Testis (tissue), 5 donors: Measurements from ENCODE around the gene REC8. TPM values are rescaled to one million over a fixed set of nuclear protein-coding genes. Genes with fewer than 3 reads are reported as not detected.

ENCODE experiments used
- DNase-seq: peaks from one replicate; pipeline ENCODE4 v3.0.0-alpha.2; 2019
- H3K27ac ChIP-seq, 2 donors: fragments of 200-600 bp; sonication (generic); one replicate each; pipeline ENCODE4 v1.5.1; 2019
- H3K27me3 ChIP-seq: fragments of 200-600 bp; sonication (generic); one replicate; pipeline ENCODE4 v1.5.1; 2019
- H3K36me3 ChIP-seq: fragments of 200-600 bp; sonication (generic); one replicate; pipeline ENCODE4 v1.5.1; 2017; ENCODE audit warnings: low read depth; ENCODE audit errors: missing control alignments
- H3K4me1 ChIP-seq: fragments of 200-600 bp; sonication (generic); one replicate; pipeline ENCODE4 v1.5.1; 2019
- H3K4me3 ChIP-seq, 2 donors: fragments of 200-600 bp; sonication (generic); one replicate each; pipeline ENCODE4 v1.5.1; 2017 to 2019
- H3K9me3 ChIP-seq: fragments of 200-600 bp; sonication (generic); one replicate; pipeline ENCODE4 v1.5.1; 2017
- POLR2A ChIP-seq: fragments of 450-650 bp; IDR thresholded peaks from one replicate; pipeline ENCODE4 v1.6.1; 2017; ENCODE audit warnings: antibody characterized with exemption, mild to moderate bottlenecking, moderate library complexity
- WGBS, 2 donors: methylation state at CpG; one replicate each; pipeline ENCODE4 v1.1.5; 2018; 5-methylcytosine and 5-hydroxymethylcytosine counted together
- intact Hi-C: fragments of 100-400 bp; cut with DNase I; formaldehyde crosslinking; loops from one replicate; pipeline ENCODE4 v1.15.1; 2023; ENCODE audit warnings: low total_unique reads
- long read RNA-seq, 2 donors: transcript quantifications; one replicate each; lab custom pipeline, GENCODE V29; 2026
- polyA plus RNA-seq: library from polyadenylated mRNA; stranded (reverse); fragments of 350-450 nt; fragmentation: Illumina TruSeq; extraction: RNeasy Lipid Tissue Mini Kit (QIAGEN cat#74804); gene quantifications from one replicate; pipeline ENCODE4 v1.2.3, GENCODE V29; 2014; ENCODE audit warnings: low read depth, low replicate concordance; ENCODE audit not compliant: insufficient read depth
- total RNA-seq, 2 donors: library from RNA; depleted of rRNA; stranded (reverse); fragments of >200 nt; gene quantifications; one replicate each; pipeline ENCODE4 v1.2.3, GENCODE V29; 2016
- TF ChIP-seq, protein P1 (sequence below), 3 experiments: fragments of 450-650 bp in 2 of 3; fragments of 200-600 bp in 1 of 3; sonication (generic) in 1 of 3; IDR thresholded peaks; one replicate each; pipeline ENCODE4 v1.5.1; 2016 to 2019; ENCODE audit warnings: antibody characterized with exemption in 3 of 3, mild to moderate bottlenecking in 2 of 3, moderate library complexity in 1 of 3

The REC8 gene, protein sequence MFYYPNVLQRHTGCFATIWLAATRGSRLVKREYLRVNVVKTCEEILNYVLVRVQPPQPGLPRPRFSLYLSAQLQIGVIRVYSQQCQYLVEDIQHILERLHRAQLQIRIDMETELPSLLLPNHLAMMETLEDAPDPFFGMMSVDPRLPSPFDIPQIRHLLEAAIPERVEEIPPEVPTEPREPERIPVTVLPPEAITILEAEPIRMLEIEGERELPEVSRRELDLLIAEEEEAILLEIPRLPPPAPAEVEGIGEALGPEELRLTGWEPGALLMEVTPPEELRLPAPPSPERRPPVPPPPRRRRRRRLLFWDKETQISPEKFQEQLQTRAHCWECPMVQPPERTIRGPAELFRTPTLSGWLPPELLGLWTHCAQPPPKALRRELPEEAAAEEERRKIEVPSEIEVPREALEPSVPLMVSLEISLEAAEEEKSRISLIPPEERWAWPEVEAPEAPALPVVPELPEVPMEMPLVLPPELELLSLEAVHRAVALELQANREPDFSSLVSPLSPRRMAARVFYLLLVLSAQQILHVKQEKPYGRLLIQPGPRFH
- total RNA-seq: 10 to 100 TPM; 27.7 to 55.9 TPM
- polyA plus RNA-seq: 58.8 TPM
- long read RNA-seq, donor 1, partial matches to known transcripts: 86 of 107 reads
- long read RNA-seq, donor 1, other reads (novel, unspliced or antisense): 16 of 107 reads
- long read RNA-seq, donor 2, partial matches to known transcripts: 0 of 7 reads
- long read RNA-seq, donor 2, other reads (novel, unspliced or antisense): 0 of 7 reads

DNA sequence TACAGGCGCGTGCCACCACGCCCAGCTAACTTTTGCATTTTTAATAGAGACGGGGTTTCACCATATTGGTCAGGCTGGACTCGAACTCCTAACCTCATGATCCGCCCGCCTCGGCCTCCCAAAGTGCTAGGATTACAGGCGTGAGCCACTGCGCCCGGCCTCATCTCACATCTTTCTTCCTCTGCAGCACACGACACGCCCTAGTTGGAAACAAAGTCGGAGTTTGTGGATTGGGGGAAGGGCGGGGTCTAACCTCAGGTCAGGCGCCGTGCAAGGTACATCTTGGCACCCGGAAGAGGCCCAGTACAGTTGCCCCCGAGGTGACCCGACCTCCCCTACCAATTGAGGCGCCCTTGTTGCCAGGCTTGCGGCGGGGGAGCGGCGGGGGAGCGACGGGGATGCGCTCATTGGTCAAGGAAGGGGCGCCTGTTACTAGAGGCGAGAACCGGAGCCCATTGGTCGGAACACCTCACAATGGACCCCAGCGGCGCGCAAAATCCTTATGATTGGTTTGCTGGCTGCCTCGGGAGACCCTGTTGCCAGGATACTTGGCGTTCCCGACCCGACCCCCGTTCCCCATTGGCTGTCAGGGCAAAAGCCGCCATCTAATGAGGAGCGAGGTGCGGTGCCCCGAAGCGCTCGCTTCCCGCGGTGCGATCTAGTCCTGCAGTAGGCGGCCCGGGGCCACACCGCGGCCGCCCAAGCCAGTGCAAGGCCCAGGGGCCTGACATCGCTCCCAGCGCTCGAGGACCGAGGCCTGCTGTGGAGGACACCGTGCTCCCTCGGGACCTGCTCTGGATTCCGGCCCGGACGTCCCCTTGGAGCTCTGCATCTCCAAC lies at the start of gene REC8:
Gene REC8 (plus strand): TSS at position 659 of the 839 bp plus-strand sequence. CDS start 473 bp downstream, outside the sequence.
- DNase-seq: peak; percentile 87
- H3K36me3 ChIP-seq: no peaks in the 10 kb centered on the region

DNA sequence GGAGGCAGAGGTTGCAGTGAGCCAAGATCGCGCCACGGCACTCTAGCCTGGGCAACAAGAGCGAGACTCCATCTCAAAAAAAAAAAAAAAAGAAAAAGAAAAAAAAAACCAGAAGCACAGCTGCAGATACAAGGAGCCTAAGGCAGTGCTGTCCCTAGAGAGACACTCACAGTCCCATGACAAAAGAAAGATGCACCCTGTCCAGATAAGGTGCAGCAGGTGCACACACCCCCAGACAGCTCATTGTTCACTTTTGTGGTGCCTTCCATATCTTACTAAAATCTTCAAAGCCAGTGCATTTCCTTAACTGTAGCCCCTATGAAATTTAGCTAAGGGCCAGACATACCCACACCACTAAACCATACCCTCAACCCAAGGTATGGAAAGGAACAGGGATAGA lies 49.5 kb upstream of the REC8 start:
- no peaks in the 10 kb centered on the region for H3K27me3 ChIP-seq
- H3K9me3 ChIP-seq: no peaks in the 10 kb centered on the region
- no peak for TF ChIP-seq POLR2A
- TF ChIP-seq, protein P1, sequence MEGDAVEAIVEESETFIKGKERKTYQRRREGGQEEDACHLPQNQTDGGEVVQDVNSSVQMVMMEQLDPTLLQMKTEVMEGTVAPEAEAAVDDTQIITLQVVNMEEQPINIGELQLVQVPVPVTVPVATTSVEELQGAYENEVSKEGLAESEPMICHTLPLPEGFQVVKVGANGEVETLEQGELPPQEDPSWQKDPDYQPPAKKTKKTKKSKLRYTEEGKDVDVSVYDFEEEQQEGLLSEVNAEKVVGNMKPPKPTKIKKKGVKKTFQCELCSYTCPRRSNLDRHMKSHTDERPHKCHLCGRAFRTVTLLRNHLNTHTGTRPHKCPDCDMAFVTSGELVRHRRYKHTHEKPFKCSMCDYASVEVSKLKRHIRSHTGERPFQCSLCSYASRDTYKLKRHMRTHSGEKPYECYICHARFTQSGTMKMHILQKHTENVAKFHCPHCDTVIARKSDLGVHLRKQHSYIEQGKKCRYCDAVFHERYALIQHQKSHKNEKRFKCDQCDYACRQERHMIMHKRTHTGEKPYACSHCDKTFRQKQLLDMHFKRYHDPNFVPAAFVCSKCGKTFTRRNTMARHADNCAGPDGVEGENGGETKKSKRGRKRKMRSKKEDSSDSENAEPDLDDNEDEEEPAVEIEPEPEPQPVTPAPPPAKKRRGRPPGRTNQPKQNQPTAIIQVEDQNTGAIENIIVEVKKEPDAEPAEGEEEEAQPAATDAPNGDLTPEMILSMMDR (IDR thresholded peaks at IDR 0.05): no peak
- H3K27ac ChIP-seq: no peak overlapping the region
- no peaks in the 10 kb centered on the region for H3K36me3 ChIP-seq
- H3K4me1 ChIP-seq: no peaks in the 10 kb centered on the region
- H3K4me3 ChIP-seq: no peak overlapping the region
- 97 to 100% methylated on average over 4 of the region's 4 CpGs for WGBS, 2 donors
- no peak for DNase-seq
- intact Hi-C loops: no loop called here

More for the DNA sequence above, at the start of gene REC8:
- Histone ChIP-seq H3K27ac (no peak within 1 kb of the TSS), H3K4me3 (peak within 1 kb of the TSS; percentile 17 to 50), H3K27me3 (no peaks in the 10 kb centered on the region), H3K9me3 (no peaks in the 10 kb centered on the region), H3K4me1 (no peaks in the 10 kb centered on the region)
- 33 to 40% methylated on average over 31 to 50 of the region's 63 CpGs for WGBS, 2 donors
- intact Hi-C loops: no loop called here
- no peak for TF ChIP-seq POLR2A
- TF ChIP-seq, protein P1 (IDR thresholded peaks at IDR 0.05): no peak

DNA sequence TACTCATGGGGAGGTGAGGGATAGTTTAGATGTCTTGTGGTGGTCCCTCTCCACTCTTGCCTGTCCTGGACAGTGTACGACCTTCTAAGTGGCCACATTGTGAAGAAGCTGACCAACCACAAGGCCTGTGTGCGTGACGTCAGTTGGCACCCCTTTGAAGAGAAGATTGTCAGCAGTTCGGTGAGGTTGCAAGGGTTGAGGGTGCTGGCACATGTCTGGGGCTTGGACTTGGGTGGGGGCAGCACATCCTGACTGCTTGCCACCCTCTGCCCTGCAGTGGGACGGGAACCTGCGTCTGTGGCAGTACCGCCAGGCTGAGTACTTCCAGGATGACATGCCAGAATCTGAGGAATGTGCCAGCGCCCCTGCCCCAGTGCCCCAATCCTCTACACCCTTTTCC lies 49.0 kb upstream of the REC8 start:
- Histone ChIP-seq H3K27me3 (no peaks in the 10 kb centered on the region), H3K9me3 (no peaks in the 10 kb centered on the region), H3K27ac (no peak overlapping the region), H3K36me3 (no peaks in the 10 kb centered on the region), H3K4me1 (no peaks in the 10 kb centered on the region), H3K4me3 (no peak overlapping the region)
- no peak for TF ChIP-seq POLR2A
- TF ChIP-seq, protein P1 (IDR thresholded peaks at IDR 0.05): no peak
- no peak for DNase-seq
- intact Hi-C loops: no loop called here
- WGBS, 2 donors: 93 to 99% methylated on average over 5 to 8 of the region's 8 CpGs

DNA sequence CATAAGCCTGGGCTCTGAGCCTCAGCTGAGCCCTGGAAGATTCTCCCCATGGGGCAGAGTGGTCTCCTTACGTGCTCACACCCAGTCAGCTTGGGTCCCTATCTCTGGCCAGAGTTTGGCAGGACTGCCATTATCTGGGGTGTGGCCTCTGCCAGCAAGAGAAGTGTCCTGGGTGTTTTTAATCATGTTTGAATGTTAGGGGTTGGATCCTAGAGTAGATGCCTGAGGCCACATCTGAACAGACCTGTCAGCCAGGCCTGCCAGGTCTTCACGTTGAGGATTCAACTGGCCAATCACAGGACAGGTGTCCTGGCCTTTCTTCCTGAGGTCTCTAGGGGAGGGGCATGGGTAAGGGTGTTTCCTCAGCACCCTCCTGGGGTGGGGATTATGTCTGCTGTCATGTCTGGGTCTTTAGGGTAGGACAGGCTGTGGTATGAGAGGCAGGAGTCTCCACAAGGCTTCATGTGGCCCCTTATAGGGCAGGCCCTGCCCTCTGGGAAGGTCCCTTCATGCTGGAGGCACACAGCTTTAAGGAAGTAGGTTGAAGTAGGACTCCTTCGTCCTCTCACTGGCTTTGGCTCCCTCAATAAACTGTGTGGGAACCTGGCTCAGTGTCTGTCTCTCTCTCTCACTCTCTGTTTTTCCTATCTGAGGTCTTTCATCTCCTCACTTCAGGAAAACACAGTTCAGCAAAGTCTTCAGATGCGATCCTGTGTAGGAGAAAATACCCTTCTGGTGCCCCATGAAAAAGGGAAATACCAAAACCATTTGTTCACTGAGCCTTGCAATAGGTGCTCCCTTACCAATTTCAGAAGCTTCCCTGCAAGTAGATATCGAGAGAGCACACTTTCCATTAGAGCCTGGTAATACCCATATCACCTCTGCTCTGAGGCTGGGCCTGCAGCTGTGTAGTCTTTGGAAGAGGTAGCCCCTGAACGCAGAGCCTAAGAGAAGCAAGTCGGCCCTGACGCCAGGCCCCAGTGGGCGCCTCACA lies 48.2 kb upstream of the REC8 start:
- H3K36me3 ChIP-seq: no peaks in the 10 kb centered on the region
- no peak overlapping the region for H3K4me3 ChIP-seq
- intact Hi-C loops: no loop called here
- H3K27ac ChIP-seq: no peak overlapping the region
- WGBS, 2 donors: 84 to 91% methylated on average over 9 of the region's 9 CpGs
- no peaks in the 10 kb centered on the region for H3K27me3 ChIP-seq
- no peak for TF ChIP-seq POLR2A
- TF ChIP-seq, protein P1 (IDR thresholded peaks at IDR 0.05): no peak
- no peaks in the 10 kb centered on the region for H3K4me1 ChIP-seq
- no peaks in the 10 kb centered on the region for H3K9me3 ChIP-seq
- DNase-seq: no peak
